WTC11 (cell line): ENCODE results near the gene NQO1. TPM values are rescaled to one million over a fixed set of nuclear protein-coding genes. Genes with fewer than 3 reads are reported as not detected.
A peak's percentile ranks its signal among the peaks of the same experiment; 100 is the strongest.

Source experiments
- ATAC-seq: fragments of 200-7000 bp; cut with Tn5 transposase; 2 replicates; pipeline ENCODE4 v1.10.0; 2021; ENCODE audit warnings: mild to moderate bottlenecking, moderate library complexity
- CTCF ChIA-PET: fragments of 300-600 bp; sonication (Branson Sonifier 250); formaldehyde crosslinking; loops from one replicate; lab custom pipeline; 2021; ENCODE audit warnings: antibody characterized with exemption; lab: Charles Lee
- POLR2A ChIA-PET: fragments of 350-600 bp; sonication (Branson Sonifier 250); formaldehyde crosslinking; loops from one replicate; lab custom pipeline; 2021; ENCODE audit warnings: antibody characterized with exemption; lab: Charles Lee
- DNase-seq: peaks from one replicate; pipeline ENCODE4 v3.0.0; 2021; ENCODE audit warnings: low spot score
- H3K27ac Mint-ChIP-seq: 2 replicates; pipeline ENCODE4 v1.8.0; 2021; ENCODE audit warnings: mixed read lengths
- H3K27me3 Mint-ChIP-seq: 2 replicates; pipeline ENCODE4 v1.8.0; 2021; ENCODE audit warnings: low read depth, mild to moderate bottlenecking, moderate library complexity, mixed read lengths
- H3K36me3 Mint-ChIP-seq: 2 replicates; pipeline ENCODE4 v1.8.0; 2021; ENCODE audit warnings: mixed read lengths
- H3K4me1 Mint-ChIP-seq: 2 replicates; pipeline ENCODE4 v1.8.0; 2022; ENCODE audit warnings: mixed read lengths
- H3K4me3 Mint-ChIP-seq: 2 replicates; pipeline ENCODE4 v1.8.0; 2021; ENCODE audit warnings: mild to moderate bottlenecking, moderate library complexity, mixed read lengths
- H3K9me3 Mint-ChIP-seq: 2 replicates; pipeline ENCODE4 v1.8.0; 2021; ENCODE audit warnings: mixed read lengths
- AFF4 ChIP-seq: sonication (generic); formaldehyde crosslinking; IDR thresholded peaks from 2 replicates; pipeline ENCODE4 v1.8.1; 2023; ENCODE audit warnings: mild to moderate bottlenecking, missing genetic modification reagents, borderline replicate concordance
- ATF2 ChIP-seq: sonication (generic); formaldehyde crosslinking; IDR thresholded peaks from 2 replicates; pipeline ENCODE4 v1.8.1; 2022; ENCODE audit warnings: low read depth, missing genetic modification reagents, borderline replicate concordance
- CREM ChIP-seq: sonication (generic); formaldehyde crosslinking; IDR thresholded peaks from 2 replicates; pipeline ENCODE4 v1.8.1; 2022; ENCODE audit warnings: mild to moderate bottlenecking, missing genetic modification reagents, moderate library complexity
- ESRRA ChIP-seq: sonication (generic); formaldehyde crosslinking; IDR thresholded peaks from 2 replicates; pipeline ENCODE4 v1.8.1; 2022; ENCODE audit warnings: mild to moderate bottlenecking, missing genetic modification reagents, borderline replicate concordance
- FOXJ3 ChIP-seq: sonication (generic); formaldehyde crosslinking; IDR thresholded peaks from 2 replicates; pipeline ENCODE4 v1.9.0; 2021; ENCODE audit warnings: missing genetic modification reagents, mild to moderate bottlenecking, borderline replicate concordance
- FOXK1 ChIP-seq: sonication (generic); formaldehyde crosslinking; IDR thresholded peaks from 2 replicates; pipeline ENCODE4 v1.8.0; 2022; ENCODE audit warnings: mild to moderate bottlenecking, moderate library complexity, missing genetic modification reagents
- GABPB1 ChIP-seq: sonication (generic); formaldehyde crosslinking; IDR thresholded peaks from 2 replicates; pipeline ENCODE4 v1.8.1; 2023; ENCODE audit warnings: mild to moderate bottlenecking, missing genetic modification reagents
- MAX ChIP-seq: sonication (generic); formaldehyde crosslinking; IDR thresholded peaks from 2 replicates; pipeline ENCODE4 v1.8.0; 2022; ENCODE audit warnings: mild to moderate bottlenecking, missing genetic modification reagents
- NR3C1 ChIP-seq: sonication (generic); formaldehyde crosslinking; conservative IDR thresholded peaks from 2 replicates; pipeline ENCODE4 v1.8.1; 2023; ENCODE audit warnings: low read depth, mild to moderate bottlenecking, missing genetic modification reagents
- PRRX2 ChIP-seq: fragments of 250-450 bp; sonication (Bioruptor Pico); IDR thresholded peaks from 2 replicates; pipeline ENCODE4 v1.8.0; 2021; ENCODE audit warnings: mild to moderate bottlenecking
- SOX15 ChIP-seq: fragments of 250-450 bp; sonication (Bioruptor Pico); IDR thresholded peaks from 2 replicates; pipeline ENCODE4 v1.9.0; 2021; ENCODE audit warnings: mild to moderate bottlenecking
- STAT6 ChIP-seq: sonication (generic); formaldehyde crosslinking; conservative IDR thresholded peaks from 2 replicates; pipeline ENCODE4 v1.8.1; 2023; ENCODE audit warnings: mild to moderate bottlenecking, low read depth, missing genetic modification reagents, moderate library complexity
- TEAD4 ChIP-seq: sonication (generic); formaldehyde crosslinking; IDR thresholded peaks from 2 replicates; pipeline ENCODE4 v1.8.0; 2022; ENCODE audit warnings: mild to moderate bottlenecking, missing genetic modification reagents
- ZMAT4 ChIP-seq: fragments of 250-450 bp; sonication (Bioruptor Pico); IDR thresholded peaks from 2 replicates; pipeline ENCODE4 v1.9.0; 2021; ENCODE audit warnings: mild to moderate bottlenecking
- ZNF121 ChIP-seq: sonication (generic); formaldehyde crosslinking; IDR thresholded peaks from 2 replicates; pipeline ENCODE4 v1.8.0; 2023; ENCODE audit warnings: missing genetic modification reagents
- ZNF138 ChIP-seq: sonication (generic); formaldehyde crosslinking; conservative IDR thresholded peaks from 2 replicates; pipeline ENCODE4 v1.8.1; 2022; ENCODE audit warnings: mild to moderate bottlenecking, moderate library complexity, missing genetic modification reagents
- ZNF232 ChIP-seq: sonication (generic); formaldehyde crosslinking; IDR thresholded peaks from 2 replicates; pipeline ENCODE4 v1.8.0; 2022; ENCODE audit warnings: mild to moderate bottlenecking, missing genetic modification reagents
- ZNF396 ChIP-seq: fragments of 250-450 bp; sonication (Bioruptor Pico); IDR thresholded peaks from 2 replicates; pipeline ENCODE4 v1.8.0; 2021; ENCODE audit warnings: mild to moderate bottlenecking, moderate library complexity, borderline replicate concordance
- ZNF532 ChIP-seq: fragments of 250-450 bp; sonication (Bioruptor Pico); IDR thresholded peaks from 2 replicates; pipeline ENCODE4 v1.9.0; 2021; ENCODE audit warnings: mild to moderate bottlenecking, borderline replicate concordance
- total RNA-seq: library from RNA; stranded (reverse); gene quantifications from 3 replicates; pipeline ENCODE4 v1.2.3, GENCODE V29; 2021

NQO1 gene
- total RNA-seq, 1 experiment from 2014 or later: 38.9 TPM

- Mint-ChIP-seq H3K27me3 (no peaks in the 10 kb centered on the region), H3K9me3 (no peaks in the 10 kb centered on the region), H3K27ac (peak overlapping the region; percentile 15; the same call in 1 of the 2 replicates), H3K4me1 (0 out of 2 replicates have a peak, but pooled peaks cover 6% of the 10 kb centered on the region), H3K4me3 (no peak overlapping the region), H3K36me3 (no peaks in the 10 kb centered on the region)
- ATAC-seq (no peak), DNase-seq (no peak)
- CTCF ChIA-PET: interaction anchor here (1.1 to 3.9 kb wide), 2 partner anchors 47 to 311 kb away, joined by 3 to 36 read pairs; partner anchors contain the start of gene NOB1
- TF ChIP-seq ZNF232 (CRISPR knock-in tag): no peak
- no peak for TF ChIP-seq PRRX2 (CRISPR knock-in tag)
- no peak for TF ChIP-seq NR3C1
- no peak for TF ChIP-seq FOXK1
- TF ChIP-seq ZNF138 (CRISPR knock-in tag): no peak
- TF ChIP-seq ZNF121 (CRISPR knock-in tag): no peak
- no peak for TF ChIP-seq ZMAT4
- no peak for TF ChIP-seq CREM (CRISPR knock-in tag)
- no peak for TF ChIP-seq ZNF532
- no peak for TF ChIP-seq ATF2
- no peak for TF ChIP-seq FOXJ3 (CRISPR knock-in tag)
- TF ChIP-seq, all 79 proteins: peak for 0
- POLR2A ChIA-PET: interaction anchor here (0.6 kb wide), 1 partner anchor 10 kb away, joined by 3 read pairs; no protein-coding TSS in a partner anchor
These were observed 19.4 kb downstream of the NQO1 start for GRCh38 chr16:69706975-69707340.

- CTCF ChIA-PET: interaction anchor here (0.7 to 3.9 kb wide), 3 partner anchors 48 to 310 kb away, joined by 3 to 36 read pairs (median 3); partner anchors contain the start of gene NOB1
- Mint-ChIP-seq H3K27ac (peak overlapping the region; percentile 15; the same call in 1 of the 2 replicates), H3K27me3 (no peaks in the 10 kb centered on the region), H3K4me3 (no peak overlapping the region), H3K4me1 (0 out of 2 replicates have a peak, but pooled peaks cover 6% of the 10 kb centered on the region), H3K9me3 (no peaks in the 10 kb centered on the region), H3K36me3 (no peaks in the 10 kb centered on the region)
- no peak for ATAC-seq
- POLR2A ChIA-PET: no interaction called here
- TF ChIP-seq MAX (CRISPR knock-in tag) (no peak), FOXJ3 (CRISPR knock-in tag) (no peak), TEAD4 (no peak), GABPB1 (CRISPR knock-in tag) (peak; percentile 95)
- DNase-seq: no peak
These were observed 19.9 kb downstream of the NQO1 start for GRCh38 chr16:69706256-69706974.

GRCh38 chr16:69703638-69704037 is 22.7 kb downstream of the NQO1 start:
- ChIA-PET POLR2A (no interaction called here), CTCF (interaction anchor here (1.4 kb wide), 1 partner anchor 308 kb away, joined by 4 read pairs; no protein-coding TSS in a partner anchor)
- Mint-ChIP-seq H3K4me3 (no peak overlapping the region), H3K36me3 (no peaks in the 10 kb centered on the region), H3K27ac (no peak overlapping the region), H3K27me3 (no peaks in the 10 kb centered on the region), H3K9me3 (no peaks in the 10 kb centered on the region), H3K4me1 (0 out of 2 replicates have a peak, but pooled peaks cover 6% of the 10 kb centered on the region)
- DNase-seq (no peak), ATAC-seq (no peak)
- TF ChIP-seq AFF4 (CRISPR knock-in tag): no peak
- TF ChIP-seq SOX15 (CRISPR knock-in tag): no peak
- TF ChIP-seq STAT6 (CRISPR knock-in tag): no peak
- TF ChIP-seq ESRRA: no peak
- no peak for TF ChIP-seq ZNF396 (CRISPR knock-in tag)
